GM23338 (cell line): Measurements from ENCODE around the gene IGF1R. TPM values are rescaled to one million over a fixed set of nuclear protein-coding genes. Genes with fewer than 3 reads are reported as not detected.

Experiments used
- ATAC-seq: fragments of 200-7000 bp; cut with Tn5 transposase; 3 replicates; pipeline ENCODE4 v1.9.1; 2020
- DNase-seq: peaks from one replicate; pipeline ENCODE4 v3.0.0-alpha.2; 2015; ENCODE audit warnings: low spot score
- H2AFZ ChIP-seq: fragments of 200-600 bp; sonication (generic); 2 replicates; pipeline ENCODE4 v1.8.0; 2016; ENCODE audit warnings: antibody characterized with exemption, mild to moderate bottlenecking, moderate library complexity
- H3F3A ChIP-seq: fragments of 200-600 bp; sonication (generic); replicated peaks from 2 replicates; pipeline ENCODE4 v1.8.0; 2017; ENCODE audit warnings: antibody characterized with exemption, mixed run types, low read depth
- H3K27ac ChIP-seq: fragments of 200-600 bp; sonication (generic); 2 replicates; pipeline ENCODE4 v1.6.1; 2016; ENCODE audit warnings: low read depth
- H3K27me3 ChIP-seq: fragments of 200-600 bp; sonication (generic); 2 replicates; pipeline ENCODE4 v1.8.0; 2016; ENCODE audit warnings: mild to moderate bottlenecking, mixed run types, moderate library complexity; ENCODE audit not compliant: insufficient read depth
- H3K36me3 ChIP-seq: fragments of 200-600 bp; sonication (generic); 2 replicates; pipeline ENCODE4 v1.8.0; 2016; ENCODE audit warnings: mild to moderate bottlenecking; ENCODE audit not compliant: insufficient read depth
- H3K4me1 ChIP-seq: fragments of 200-600 bp; sonication (generic); 2 replicates; pipeline ENCODE4 v1.8.0; 2016; ENCODE audit warnings: mild to moderate bottlenecking, moderate library complexity; ENCODE audit not compliant: insufficient read depth
- H3K4me2 ChIP-seq: fragments of 200-600 bp; sonication (generic); 2 replicates; pipeline ENCODE4 v1.7.1; 2017; ENCODE audit warnings: mixed run types
- H3K4me3 ChIP-seq: fragments of 200-600 bp; sonication (generic); 2 replicates; pipeline ENCODE4 v1.6.1; 2016; ENCODE audit warnings: mixed run types
- H3K79me2 ChIP-seq: fragments of 200-600 bp; sonication (generic); replicated peaks from 2 replicates; pipeline ENCODE4 v1.8.0; 2017; ENCODE audit warnings: mild to moderate bottlenecking; ENCODE audit not compliant: insufficient read depth
- H3K9me2 ChIP-seq: fragments of 200-600 bp; sonication (generic); 2 replicates; pipeline ENCODE4 v1.8.0; 2017; ENCODE audit not compliant: insufficient read depth
- H4K20me1 ChIP-seq: fragments of 200-600 bp; sonication (generic); replicated peaks from 2 replicates; pipeline ENCODE4 v1.8.0; 2017; ENCODE audit warnings: mild to moderate bottlenecking; ENCODE audit not compliant: insufficient read depth
- H3K27ac Mint-ChIP-seq: 2 replicates; pipeline ENCODE4 v1.8.0; 2020; ENCODE audit warnings: inconsistent platforms, mild to moderate bottlenecking, moderate library complexity, mixed read lengths
- H3K27me3 Mint-ChIP-seq: 3 replicates; pipeline ENCODE4 v1.8.0; 2022; ENCODE audit warnings: low read depth, mild to moderate bottlenecking, moderate library complexity, mixed read lengths, inconsistent platforms; ENCODE audit not compliant: insufficient read depth, poor library complexity
- H3K36me3 Mint-ChIP-seq: 3 replicates; pipeline ENCODE4 v1.8.0; 2021; ENCODE audit warnings: low read depth, mild to moderate bottlenecking, inconsistent platforms, moderate library complexity, mixed read lengths
- H3K4me1 Mint-ChIP-seq: 3 replicates; pipeline ENCODE4 v1.8.0; 2020; ENCODE audit warnings: mild to moderate bottlenecking, inconsistent platforms, mixed read lengths
- H3K4me3 Mint-ChIP-seq: 3 replicates; pipeline ENCODE4 v1.8.0; 2021; ENCODE audit warnings: moderate library complexity, mild to moderate bottlenecking, inconsistent platforms, mixed read lengths
- H3K9me3 Mint-ChIP-seq: 3 replicates; pipeline ENCODE4 v1.8.0; 2020; ENCODE audit warnings: moderate library complexity, mild to moderate bottlenecking, inconsistent platforms, mixed read lengths
- CREB1 ChIP-seq: fragments of 250-450 bp; sonication (Bioruptor Pico); IDR thresholded peaks from 2 replicates; pipeline ENCODE4 v1.5.0; 2020; ENCODE audit warnings: low read depth, mild to moderate bottlenecking, moderate library complexity
- CTCF ChIP-seq, 2 experiments: fragments of 200-600 bp in 1 of 2; sonication (generic) in 1 of 2; conservative IDR thresholded peaks; 2 replicates each; pipeline versions ENCODE4 v1.5.1 to v1.6.1; 2016 to 2017; ENCODE audit warnings: antibody characterized with exemption in 2 of 2, low read depth in 2 of 2, mild to moderate bottlenecking in 2 of 2, moderate library complexity in 1 of 2
- JUNB ChIP-seq: IDR thresholded peaks from one replicate; pipeline ENCODE4 v1.6.1; 2016; ENCODE audit warnings: antibody characterized with exemption; ENCODE audit not compliant: unreplicated experiment
- STAT1 ChIP-seq: IDR thresholded peaks from one replicate; pipeline ENCODE4 v1.6.1; 2016; ENCODE audit warnings: antibody characterized with exemption; ENCODE audit not compliant: unreplicated experiment
- ZNF462 ChIP-seq: fragments of 250-450 bp; sonication (Bioruptor Pico); IDR thresholded peaks from 2 replicates; pipeline ENCODE4 v1.5.0; 2020; ENCODE audit warnings: mild to moderate bottlenecking, moderate library complexity
- polyA plus RNA-seq: library from polyadenylated mRNA; unstranded; fragments of >200 nt; fragmentation: Nextera tagmentation; extraction: Ambion mirVana; gene quantifications from 2 replicates; pipeline ENCODE4 v1.2.1, GENCODE V29; 2016
- total RNA-seq: library from RNA; depleted of rRNA; stranded (reverse); fragments of >200 nt; shearing (Covaris generic); gene quantifications from 2 replicates; pipeline ENCODE4 v1.2.3, GENCODE V29; 2014
- TF ChIP-seq, protein P1 (sequence below): IDR thresholded peaks from 2 replicates; pipeline ENCODE4 v1.6.1; 2016; ENCODE audit warnings: antibody characterized with exemption
- TF ChIP-seq, protein P2 (sequence below): IDR thresholded peaks from one replicate; pipeline ENCODE4 v1.6.1; 2018; ENCODE audit warnings: antibody characterized with exemption; ENCODE audit not compliant: unreplicated experiment

Gene IGF1R
- total and polyA plus RNA-seq, 2 experiments from 2014 or later: 20.4 to 92.2 TPM

DNA sequence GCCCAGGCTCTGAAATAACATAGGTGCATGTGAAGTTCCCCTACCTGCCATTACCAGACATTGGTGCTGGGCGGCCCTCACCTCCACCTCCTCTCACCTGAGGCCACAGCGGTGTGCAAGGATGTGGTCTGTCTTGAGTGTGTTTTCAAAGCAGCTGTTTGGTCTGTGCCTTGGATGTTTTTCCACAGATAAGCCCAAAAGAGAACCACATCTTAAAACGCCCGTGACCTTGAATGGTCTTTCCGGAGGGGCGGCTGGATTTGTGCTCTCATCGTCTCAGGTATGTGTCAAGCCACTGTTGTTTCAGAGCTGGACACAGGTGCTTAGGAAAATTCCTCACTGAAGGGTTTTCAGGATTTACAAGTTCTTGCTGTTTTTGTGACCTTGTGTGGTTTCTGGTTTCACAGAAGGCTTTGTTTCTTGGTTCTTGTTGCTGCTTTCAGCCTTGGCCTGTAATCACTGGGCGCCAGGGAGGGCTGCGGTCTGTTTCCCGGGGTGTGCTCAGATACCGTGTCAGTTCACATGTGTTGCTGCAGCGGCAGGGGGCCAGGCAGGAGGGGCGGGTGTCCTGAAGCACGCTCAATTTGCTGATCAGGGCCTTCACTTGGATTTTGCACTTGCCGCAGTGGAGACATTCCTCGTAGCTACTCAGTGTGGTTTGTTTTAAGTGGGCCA is 128.4 kb downstream of the IGF1R start (continued):
- TF ChIP-seq ZNF462 (CRISPR knock-in tag) (no peak), CTCF (conservative IDR thresholded peaks at IDR 0.05; ENCODE audit: low read depth in 2 of 2) (no peak)

DNA sequence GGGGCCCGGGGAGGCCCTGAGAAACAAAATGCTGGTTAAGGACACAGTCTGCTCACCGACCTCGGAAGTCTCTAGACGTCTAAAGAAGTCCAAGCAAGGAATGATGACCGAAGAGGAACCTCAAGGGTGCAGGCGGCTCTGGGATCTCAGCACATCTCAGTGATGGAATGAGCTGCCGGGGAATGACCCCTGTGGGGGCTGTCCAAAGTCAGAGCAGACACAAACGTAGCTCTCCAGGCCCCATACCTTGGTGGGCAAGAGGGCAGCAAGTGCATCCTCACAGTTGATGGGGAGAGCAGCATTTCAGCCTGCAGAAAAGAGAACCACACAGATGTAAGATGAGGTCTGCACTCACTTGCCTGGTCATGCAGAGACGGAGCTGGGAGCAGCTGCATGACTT is 129.1 kb downstream of the IGF1R start:
- no peak overlapping the region; the same call in 2 of the 3 replicates for H3K4me3 Mint-ChIP-seq
- Histone ChIP-seq H3K4me2 (peak overlapping the region; percentile 35; the same call in 1 of the 2 replicates), H3K79me2 (peaks cover 96% of the 10 kb centered on the region), H3K9me2 (no peaks in the 10 kb centered on the region), H3K27ac (peak overlapping the region; percentile 81), H2AFZ (no peak overlapping the region), H3K36me3 (no peaks in the 10 kb centered on the region), H3K4me1 (peaks cover 61% of the 10 kb centered on the region), H3K4me3 (no peak overlapping the region), H3K27me3 (no peaks in the 10 kb centered on the region), H4K20me1 (peaks cover 46% of the 10 kb centered on the region), H3F3A (peaks cover 3% of the 10 kb centered on the region; the same call in 1 of the 2 replicates)
- no peak for ATAC-seq
- DNase-seq: no peak
- H3K36me3 Mint-ChIP-seq: no peaks in the 10 kb centered on the region
- peak overlapping the region; percentile 74 for H3K27ac Mint-ChIP-seq
- peaks cover 65% of the 10 kb centered on the region for H3K4me1 Mint-ChIP-seq
- TF ChIP-seq JUNB (no peak), STAT1 (no peak), CREB1 (no peak)
- TF ChIP-seq, protein P1, sequence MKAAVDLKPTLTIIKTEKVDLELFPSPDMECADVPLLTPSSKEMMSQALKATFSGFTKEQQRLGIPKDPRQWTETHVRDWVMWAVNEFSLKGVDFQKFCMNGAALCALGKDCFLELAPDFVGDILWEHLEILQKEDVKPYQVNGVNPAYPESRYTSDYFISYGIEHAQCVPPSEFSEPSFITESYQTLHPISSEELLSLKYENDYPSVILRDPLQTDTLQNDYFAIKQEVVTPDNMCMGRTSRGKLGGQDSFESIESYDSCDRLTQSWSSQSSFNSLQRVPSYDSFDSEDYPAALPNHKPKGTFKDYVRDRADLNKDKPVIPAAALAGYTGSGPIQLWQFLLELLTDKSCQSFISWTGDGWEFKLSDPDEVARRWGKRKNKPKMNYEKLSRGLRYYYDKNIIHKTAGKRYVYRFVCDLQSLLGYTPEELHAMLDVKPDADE: no peak
- TF ChIP-seq, protein P2, sequence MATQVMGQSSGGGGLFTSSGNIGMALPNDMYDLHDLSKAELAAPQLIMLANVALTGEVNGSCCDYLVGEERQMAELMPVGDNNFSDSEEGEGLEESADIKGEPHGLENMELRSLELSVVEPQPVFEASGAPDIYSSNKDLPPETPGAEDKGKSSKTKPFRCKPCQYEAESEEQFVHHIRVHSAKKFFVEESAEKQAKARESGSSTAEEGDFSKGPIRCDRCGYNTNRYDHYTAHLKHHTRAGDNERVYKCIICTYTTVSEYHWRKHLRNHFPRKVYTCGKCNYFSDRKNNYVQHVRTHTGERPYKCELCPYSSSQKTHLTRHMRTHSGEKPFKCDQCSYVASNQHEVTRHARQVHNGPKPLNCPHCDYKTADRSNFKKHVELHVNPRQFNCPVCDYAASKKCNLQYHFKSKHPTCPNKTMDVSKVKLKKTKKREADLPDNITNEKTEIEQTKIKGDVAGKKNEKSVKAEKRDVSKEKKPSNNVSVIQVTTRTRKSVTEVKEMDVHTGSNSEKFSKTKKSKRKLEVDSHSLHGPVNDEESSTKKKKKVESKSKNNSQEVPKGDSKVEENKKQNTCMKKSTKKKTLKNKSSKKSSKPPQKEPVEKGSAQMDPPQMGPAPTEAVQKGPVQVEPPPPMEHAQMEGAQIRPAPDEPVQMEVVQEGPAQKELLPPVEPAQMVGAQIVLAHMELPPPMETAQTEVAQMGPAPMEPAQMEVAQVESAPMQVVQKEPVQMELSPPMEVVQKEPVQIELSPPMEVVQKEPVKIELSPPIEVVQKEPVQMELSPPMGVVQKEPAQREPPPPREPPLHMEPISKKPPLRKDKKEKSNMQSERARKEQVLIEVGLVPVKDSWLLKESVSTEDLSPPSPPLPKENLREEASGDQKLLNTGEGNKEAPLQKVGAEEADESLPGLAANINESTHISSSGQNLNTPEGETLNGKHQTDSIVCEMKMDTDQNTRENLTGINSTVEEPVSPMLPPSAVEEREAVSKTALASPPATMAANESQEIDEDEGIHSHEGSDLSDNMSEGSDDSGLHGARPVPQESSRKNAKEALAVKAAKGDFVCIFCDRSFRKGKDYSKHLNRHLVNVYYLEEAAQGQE: no peak
- H3K9me3 Mint-ChIP-seq: no peaks in the 10 kb centered on the region
- H3K27me3 Mint-ChIP-seq: peaks cover 15% of the 10 kb centered on the region
